GDM1 (cell line): ENCODE data around the gene OTOG.

Source experiments
- DNase-seq: peaks from one replicate; lab custom pipeline; 2025; lab: John Stamatoyannopoulos, UW

Gene OTOG

DNA sequence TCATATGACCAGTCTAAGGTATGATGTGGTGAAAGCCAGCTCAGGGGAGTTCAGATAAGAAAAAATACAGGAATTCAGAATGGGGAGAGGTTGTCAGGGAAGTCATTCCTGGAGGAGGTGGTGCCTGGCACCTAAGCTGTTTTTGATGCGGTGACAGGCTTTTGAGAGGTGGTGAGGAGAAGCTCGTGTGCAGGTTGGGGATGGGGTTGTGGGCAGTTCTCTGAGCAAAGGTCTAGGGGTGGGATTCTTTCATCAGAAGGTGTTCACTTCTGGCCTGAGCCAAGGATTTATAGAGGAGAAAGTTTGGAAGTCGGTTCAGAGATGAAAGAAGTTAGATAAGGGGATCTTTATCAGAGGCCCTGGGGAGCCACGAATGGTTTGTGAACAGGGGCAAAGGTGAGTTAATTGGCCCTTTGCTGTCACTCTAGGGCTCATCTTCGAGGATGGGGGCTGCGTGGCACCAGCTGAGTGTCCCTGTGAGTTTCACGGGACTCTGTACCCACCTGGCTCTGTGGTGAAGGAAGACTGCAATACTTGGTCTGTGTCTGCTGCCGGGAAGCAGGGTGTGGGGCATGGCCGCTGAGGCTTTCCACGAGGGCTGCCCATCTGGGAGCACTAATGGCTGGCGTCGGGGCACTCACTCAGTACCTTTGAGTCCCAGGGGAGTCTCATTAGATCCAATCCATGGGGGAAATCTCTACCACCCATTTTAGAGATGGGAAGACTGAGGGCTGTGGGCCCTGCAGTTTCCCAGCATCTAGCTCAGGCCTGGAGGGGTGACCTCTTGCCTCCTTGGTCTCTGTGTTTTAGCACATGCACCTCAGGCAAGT is 13.4 kb downstream of the OTOG start:
- no peak for DNase-seq

DNA sequence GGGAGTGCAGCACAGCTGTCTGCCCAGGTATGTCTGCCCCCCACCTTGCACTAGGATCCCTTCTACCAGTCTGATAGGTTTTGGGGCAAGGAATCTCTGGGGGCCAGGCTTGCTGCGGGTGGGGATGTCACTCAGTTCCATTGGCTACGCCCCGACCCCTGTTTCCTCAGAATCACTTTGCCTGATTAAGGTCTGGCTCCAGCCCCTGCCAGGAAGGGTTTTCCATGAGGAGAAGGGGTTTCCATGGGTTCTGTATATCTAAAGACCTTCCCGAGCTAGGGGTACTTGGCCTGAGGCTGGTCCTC is 14.0 kb downstream of the OTOG start:
- DNase-seq: no peak

DNA sequence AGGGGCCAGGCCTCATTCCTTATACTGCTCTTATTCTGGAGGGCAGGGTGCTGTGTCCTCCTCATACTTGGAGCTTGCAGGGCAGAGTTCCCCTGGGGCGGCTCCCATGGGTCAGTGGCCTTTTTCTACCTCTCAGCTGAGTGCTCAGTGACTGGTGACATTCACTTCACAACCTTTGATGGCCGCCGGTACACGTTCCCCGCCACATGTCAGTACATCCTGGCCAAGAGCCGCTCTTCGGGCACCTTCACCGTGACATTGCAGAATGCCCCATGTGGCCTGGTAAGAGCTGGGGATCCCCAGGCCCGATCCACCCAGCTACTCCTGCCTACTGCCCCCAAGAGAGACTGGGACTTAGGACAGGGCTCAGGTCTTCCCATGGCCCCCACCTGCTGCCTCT is 14.5 kb downstream of the OTOG start:
- DNase-seq: no peak

DNA sequence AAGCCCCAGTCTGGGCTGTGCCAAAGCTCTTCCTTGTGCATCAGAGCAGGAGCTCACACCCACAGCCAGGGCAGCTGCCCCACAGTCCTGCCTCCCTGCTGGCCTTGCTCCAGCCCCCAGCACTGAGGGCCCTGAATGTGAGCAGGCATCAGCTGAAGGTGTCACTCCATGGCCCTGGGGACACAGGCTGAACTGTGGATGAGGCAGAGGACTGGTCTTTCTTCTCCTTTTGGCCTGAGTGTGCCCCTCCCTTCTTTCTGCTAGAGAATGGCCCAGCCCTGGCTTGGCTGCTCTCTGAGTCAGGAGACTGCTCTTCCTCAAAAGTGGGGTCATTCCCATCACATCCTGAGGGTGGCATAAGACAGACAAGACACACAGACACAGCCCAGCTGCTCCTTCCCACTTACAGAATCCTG is 16.2 kb downstream of the OTOG start:
- no peak for DNase-seq

DNA sequence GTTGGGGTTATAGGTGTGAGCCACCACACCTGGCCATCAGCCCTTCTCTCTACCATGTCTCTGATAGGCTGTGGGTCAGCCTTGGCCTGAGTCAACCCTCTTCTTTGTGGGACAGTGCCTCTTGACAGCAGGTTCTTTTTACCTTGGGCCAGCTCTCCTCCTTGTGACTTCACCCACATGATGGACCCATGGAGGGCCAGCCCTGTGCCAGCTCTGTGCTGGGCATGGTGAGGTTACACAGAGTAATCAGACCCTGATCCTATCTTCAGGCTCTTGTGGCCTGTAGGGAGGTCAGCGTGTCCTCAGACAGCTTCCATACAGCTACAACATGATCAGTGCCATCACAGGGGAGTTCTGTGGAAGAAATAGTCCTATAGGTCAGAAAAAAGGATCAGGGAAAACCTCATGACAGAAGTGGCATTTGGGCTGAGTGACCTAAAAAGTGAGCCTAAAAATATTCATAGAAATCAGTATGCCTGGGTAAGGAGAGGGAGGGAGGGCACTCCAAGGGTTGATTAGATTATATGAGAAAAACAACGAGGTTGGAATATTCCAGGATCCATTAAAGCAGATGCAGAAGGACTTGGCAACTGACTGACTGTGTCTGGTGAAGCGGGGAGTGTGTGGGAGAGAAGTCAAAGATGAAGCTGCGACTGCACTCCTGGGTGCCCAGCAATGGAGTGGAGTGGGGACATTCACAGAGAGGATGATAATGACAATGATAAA is 17.1 kb downstream of the OTOG start:
- DNase-seq: no peak

DNA sequence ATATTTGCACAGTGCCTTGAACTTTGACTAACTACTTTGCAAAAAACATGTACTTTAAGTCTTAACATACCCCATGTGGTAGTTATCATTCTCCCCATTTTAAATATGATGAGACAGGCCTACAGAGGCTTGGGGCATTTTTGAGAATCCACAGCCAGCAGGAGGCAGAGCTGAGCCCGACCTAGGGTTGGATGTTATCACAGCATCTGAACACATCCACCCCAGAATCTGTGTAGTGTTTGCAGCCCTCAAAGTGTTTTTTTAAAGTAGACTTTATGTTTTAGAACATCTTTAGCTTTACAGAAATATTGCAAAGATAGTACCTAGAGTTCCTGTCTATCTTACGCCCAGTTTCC is 17.6 kb downstream of the OTOG start:
- DNase-seq: no peak

DNA sequence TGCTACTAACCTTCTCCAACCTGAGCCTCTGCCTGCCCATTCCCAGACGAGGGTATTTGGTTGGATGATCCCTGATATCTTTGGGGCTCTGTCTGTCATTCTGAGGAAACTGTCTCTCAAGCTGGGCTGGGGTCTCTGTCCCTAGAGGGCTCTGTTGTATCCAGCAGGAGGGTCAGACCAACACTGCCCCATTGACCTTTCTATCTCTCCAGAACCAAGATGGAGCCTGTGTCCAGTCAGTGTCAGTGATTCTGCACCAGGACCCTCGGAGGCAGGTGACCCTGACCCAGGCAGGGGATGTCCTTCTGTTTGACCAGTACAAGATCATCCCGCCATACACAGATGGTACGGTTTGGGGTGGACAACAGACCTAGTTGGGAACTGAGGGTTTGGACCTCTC is 21.9 kb downstream of the OTOG start:
- no peak for DNase-seq

DNA sequence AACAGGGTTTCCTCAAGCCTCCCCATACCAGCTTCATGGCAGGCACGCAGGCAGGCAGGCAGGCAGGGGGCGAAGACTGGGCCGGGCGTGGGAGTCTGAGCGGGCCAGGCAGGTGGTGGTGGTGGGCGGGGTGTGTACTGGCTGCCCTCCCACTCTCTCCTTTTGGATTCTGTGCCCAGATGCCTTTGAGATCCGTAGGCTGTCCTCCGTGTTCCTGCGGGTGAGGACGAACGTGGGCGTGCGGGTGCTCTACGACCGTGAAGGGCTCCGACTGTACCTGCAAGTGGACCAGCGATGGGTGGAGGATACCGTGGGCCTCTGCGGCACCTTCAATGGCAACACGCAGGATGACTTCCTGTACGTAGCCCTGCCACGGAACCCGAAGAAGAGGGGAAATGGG is 23.0 kb downstream of the OTOG start:
- DNase-seq: no peak

DNA sequence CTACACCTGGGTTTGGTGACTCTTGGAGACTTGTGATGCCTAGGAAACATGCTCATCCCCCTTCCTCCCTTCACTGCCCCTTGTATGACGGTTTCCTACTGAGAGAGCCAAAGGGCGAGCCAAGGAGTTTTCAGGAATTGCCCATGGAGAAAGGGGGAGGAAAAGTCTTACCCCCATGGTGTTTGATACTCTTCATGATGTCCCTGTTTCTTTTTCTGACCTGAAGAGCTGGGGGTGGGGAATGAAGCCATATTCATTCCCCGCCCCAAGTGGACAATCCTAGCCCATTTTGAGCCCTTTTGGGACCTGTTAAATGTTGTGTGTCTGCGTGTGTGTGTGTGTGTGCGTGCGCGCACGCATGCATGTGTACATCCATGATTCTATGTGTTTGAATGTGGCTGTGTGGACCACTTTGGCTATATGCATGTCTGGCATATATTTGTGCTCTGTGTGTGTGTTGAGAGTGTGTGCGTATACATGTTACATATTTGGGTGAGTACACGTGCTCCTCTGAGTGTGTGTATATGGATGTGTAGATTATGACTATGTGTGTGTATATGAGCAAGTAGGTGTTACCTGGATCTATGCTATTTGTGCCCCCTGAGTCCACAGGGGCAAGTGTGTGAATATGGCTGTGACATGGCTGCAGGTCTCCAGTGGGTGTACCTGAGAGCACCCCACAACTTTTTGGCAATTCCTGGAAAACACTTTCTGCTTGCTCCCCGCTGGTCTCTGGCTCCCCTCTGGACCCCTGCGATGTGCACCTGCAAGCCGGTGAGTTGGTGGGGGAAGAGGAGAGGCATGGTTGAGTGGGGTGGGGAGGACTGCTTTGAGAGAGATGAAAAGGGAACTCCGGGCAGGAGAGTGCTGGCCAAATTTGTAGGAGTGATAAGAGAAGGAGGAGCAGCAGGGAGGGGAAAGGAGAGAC is 24.6 kb downstream of the OTOG start:
- DNase-seq: no peak

DNA sequence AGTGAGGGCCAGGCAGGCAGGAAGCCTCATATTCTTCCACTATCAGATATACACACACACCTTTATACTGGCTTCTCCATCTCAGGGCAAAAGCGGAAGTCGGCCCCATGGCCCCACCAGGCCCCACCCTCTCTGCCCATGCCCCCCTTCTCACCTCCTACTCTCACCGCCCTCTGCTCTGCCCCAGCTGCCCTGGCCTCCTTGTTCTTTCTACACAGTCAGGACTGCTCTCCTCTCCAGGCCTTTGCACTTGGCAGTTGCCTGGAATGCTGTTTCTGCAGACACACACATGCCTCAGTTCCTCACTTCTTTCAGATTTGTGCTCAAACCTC is 25.3 kb downstream of the OTOG start:
- no peak for DNase-seq

DNA sequence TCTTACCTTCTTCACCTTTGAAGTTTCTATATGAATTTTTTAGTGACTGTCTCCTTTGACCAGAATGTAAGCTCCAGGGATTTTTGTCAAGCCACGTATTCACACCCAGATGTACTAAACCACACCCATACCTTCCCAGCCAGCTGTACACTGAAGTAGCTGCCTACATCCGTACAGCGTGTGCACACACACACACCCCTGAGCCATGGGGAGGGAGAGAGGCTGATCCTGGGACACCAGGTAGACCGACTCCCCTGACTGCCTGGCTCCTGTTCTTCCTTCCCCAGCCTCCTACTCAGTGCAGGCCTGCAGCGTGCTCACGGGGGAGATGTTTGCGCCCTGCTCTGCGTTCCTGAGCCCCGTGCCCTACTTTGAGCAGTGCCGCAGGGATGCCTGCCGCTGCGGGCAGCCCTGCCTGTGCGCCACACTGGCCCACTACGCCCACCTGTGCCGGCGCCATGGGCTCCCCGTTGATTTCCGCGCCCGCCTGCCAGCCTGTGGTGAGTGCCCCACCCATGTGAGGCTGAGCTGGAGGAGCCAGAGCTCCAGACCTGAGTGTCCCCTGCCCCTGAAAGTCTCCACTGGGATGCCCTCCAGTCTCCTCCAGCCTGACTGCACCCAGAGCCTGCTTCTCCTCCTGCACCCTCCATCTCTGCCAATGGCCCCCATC is 25.9 kb downstream of the OTOG start:
- no peak for DNase-seq

DNA sequence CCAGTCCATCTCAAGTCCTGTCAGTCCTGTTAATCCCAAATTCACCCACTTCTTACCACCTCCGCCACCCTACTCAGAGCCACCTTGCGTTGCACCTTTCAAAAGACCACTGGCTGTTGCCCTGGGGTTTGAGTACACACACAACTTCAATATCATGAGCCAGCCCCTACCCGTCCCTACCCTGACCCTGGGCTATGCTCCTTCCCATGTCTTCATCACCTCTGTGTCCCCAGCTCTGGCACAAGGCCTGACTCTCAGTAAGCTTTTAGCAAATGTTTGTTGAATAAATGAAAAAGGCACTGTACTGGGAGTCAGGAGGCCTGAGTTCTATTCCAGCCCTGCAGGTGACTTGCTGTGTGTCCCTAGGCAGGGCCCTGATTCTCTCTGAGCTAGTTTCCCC is 26.5 kb downstream of the OTOG start:
- no peak for DNase-seq

DNA sequence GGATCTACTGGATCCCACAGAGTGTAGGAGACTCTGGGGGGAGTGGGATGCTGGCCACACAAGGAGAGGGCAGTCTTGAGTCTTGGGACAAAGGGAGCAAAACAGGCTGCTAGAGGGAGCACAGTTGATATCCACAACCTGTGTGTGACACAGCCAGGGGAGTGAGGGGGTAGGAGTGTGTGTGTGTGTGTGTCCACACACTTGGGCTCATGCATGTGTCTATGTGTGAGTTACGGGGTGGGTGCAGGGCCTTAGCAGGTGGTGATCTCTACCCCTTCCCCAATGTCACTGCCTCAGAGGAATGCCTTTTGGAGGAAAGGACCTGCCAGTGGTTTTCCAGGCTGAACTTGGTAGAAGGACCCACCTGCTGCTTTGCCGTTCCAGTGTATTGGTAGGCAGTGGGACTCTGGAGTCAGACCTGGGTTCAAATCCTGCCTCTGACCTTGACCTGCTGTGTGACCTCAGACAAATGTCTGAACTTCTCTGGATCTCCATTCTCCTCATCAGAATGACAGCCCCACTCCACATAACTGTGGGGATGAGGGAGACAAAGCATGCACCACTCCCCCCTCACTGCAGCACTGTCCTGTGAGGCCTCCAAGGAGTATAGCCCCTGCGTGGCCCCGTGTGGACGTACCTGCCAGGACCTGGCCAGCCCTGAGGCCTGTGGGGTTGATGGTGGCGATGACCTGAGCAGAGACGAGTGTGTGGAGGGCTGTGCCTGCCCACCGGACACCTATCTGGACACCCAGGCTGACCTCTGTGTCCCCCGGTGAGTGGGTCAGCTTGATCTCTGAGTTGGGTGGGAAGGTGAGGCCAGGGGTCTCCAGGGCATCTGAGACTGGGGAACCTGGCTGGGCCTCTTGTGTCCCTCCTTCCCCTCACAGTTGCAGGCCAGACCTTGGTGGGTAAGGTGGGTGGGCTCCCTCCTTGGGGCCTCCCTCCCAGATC is 27.4 kb downstream of the OTOG start:
- no peak for DNase-seq

DNA sequence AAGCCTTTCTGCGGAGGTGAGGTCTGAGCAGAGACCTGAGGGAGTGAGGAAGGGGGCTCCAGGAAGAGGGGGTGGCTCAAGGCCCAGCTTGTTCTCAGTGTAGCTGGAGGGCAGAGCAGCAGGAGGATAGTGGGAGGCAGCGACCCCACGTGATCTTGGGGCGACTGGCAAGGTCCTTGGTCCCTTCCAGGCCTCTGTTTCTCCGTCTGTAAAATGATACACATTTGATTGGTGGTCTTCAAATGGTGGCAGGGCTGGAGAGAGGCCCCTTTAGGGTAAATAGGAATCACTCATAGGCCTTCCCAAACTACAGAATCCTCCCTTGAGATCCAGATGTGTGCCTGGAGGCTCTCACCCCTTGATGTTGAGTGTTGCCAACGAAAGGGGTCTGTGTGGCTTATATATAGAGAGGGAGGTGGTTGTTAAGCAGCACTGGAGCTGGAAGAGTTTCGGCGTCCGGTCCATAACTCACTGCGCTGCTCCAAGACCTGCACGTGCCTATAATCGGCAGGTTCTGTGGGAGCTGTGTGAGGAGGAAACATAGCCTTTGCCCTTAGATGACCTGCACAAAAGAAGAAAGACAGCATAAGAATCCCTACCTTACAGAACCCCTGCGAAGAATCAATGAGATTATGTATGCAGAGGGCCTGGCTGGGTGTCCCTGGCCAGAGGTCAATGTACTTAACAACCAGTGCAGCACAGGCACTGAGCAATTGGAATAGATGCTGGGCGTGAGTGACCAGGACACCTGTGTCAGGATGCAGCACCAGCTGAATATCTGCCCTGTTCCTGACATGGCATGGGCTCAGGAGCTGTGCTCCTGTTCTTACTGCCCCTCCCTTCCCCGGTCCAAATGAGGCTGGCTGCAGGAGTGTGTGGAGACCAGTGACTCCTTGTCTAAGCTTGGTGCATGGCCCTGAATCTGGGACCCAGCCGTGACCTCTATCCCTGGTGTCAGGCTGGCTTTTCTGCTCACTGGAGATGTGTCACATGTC is 28.7 kb downstream of the OTOG start:
- no peak for DNase-seq

DNA sequence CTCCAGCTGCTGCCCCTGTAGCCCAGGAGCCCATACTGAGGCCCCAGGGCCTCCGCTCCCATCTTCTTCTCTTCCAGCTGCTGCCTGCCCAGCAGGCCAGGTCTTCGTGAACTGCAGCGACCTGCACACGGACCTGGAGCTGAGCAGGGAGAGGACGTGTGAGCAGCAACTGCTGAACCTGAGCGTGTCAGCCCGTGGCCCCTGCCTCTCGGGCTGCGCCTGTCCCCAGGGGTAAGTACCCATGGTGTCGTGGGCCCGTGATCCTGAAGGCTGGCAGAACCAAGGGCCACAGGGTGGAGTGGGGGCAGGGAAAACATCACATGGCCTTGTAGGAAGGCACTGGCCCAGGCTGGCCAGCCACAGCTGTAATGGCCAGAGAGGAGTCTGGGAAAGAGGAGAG is 31.2 kb downstream of the OTOG start:
- no peak for DNase-seq

DNA sequence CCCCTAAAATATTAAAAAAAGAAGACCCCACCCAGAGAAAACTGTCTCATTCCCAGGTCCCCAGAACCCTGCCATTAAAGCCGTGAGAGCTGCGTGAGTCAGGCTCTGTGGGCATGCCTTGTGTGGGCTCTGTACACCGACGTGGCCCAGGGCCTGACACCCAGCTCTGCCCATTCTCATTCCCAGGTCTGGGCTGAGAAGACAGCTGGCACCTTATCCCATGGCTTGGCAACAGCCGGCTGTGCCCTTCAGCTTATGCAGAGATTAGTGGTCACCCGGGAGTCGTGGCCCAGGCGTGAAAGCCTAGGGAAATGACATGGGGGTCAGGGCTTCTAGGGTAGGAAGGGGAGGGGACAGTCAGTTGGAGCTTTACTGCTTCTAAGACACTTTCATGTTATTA is 31.9 kb downstream of the OTOG start:
- DNase-seq: no peak

DNA sequence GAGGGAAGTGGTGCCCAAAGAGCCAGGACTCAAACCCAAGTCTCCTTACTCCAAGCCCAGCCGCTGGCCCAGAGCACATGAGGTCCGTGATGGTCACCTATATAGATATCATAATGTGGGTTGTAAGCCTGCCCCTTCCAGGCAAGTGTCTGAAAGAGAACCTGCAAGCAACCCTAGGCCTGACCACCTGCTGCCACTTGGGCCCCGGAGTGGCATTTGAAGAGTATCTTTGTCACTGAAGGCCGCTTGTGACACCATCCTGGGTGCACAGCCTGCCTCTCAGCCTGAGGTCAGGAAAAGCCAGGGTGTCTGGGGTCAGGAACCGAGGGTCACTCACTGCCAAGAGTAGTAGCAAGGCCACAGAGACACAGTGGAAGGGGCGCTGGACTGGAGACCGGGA is 32.4 kb downstream of the OTOG start:
- DNase-seq: no peak

DNA sequence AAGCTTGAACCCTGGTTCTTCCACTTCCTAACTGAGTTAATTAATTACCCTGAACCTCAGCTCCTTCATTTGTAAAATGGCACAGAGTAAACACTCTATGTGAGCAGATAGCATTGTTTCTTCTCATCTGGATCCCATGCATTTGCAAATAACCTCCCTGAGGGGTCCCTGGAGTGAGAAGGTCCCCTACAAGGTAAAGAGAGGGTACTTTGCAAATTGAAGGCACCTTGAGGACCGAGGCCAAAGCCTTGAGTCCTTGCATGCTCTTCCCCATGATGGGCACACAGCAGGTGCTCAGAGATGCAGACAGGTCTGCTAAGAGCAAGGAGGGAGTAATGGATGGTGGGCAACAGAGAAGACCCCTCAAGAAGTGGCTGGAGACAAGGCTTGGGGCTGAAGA is 33.2 kb downstream of the OTOG start:
- no peak for DNase-seq

DNA sequence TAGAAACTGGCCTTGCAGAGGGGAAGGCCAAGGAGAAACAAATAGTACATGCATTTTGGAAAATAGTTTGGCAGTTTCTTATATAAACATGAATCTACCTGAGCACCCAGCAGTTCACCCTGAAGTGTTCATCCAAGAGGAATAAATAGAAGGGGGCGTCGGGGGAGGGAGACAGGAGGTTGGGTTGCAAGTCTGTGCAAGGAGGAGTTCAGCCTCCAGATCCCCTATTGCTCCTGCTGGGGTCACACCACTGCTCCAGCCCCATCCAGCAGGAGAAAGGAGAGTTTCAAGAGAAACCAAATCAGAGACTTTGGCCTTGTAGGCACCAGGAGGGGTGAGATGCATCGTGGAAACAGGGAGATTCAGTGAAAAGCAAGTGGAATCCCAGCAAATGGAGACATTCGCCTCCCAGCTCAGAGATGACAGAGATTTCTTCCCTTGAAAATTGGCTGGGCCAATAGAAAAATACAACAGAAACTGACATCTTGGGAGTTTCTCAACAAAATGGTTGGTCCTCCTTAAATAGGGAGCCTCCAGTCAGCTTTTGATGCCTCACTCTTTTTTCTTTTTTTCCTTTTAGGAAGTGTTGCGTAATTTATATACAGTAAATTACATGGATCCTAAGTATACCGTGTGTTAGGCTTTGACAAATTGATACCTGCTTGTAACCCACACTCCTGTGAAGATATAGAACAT is 34.1 kb downstream of the OTOG start:
- DNase-seq: no peak

DNA sequence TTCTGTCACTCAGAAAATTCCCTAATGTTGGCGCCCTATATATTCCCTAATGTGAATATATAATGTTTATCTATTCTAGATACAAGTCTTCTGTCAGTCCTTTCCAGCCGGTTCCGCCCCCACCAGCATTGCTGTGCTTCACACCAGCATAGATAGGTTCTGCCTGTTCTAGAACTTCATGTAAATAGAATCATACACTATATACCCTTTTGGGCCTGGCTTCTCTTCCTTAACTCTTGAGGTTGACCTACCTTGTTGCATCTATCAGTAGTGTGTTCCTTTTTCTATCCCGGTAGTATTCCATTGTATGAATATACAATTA is 34.6 kb downstream of the OTOG start:
- no peak for DNase-seq
